Measurements from ENCODE around the gene MITF. TPM values are rescaled to one million over a fixed set of nuclear protein-coding genes. Genes with fewer than 3 reads are reported as not detected.

MITF gene
- total RNA-seq, 3 donors from 2014 or later, result 3.2 to 56.1 (median 5.5) TPM

- DNase-seq, result no peak
- no peak for TF ChIP-seq CTCF (IDR thresholded peaks at IDR 0.05)
- H3K4me1 ChIP-seq (ENCODE audit: low read depth), result no peaks in the 10 kb centered on the region
- no peak overlapping the region for H3K4me3 ChIP-seq
- intact Hi-C loops (cut with DNase I, micrococcal nuclease), result no loop called here
- no peaks in the 10 kb centered on the region for H3K9me3 ChIP-seq
- H3K36me3 ChIP-seq (ENCODE audit: low read depth), result no peaks in the 10 kb centered on the region
- no peak for ATAC-seq
These were observed 67.6 kb downstream of the MITF start for GRCh38 chr3:69806735-69807438.

- Histone ChIP-seq H3K4me3 (no peak overlapping the region), H3K9me3 (no peaks in the 10 kb centered on the region), H3K36me3 (ENCODE audit: low read depth) (no peaks in the 10 kb centered on the region), H3K4me1 (ENCODE audit: low read depth) (no peaks in the 10 kb centered on the region)
- ATAC-seq, result no peak
- no peak for DNase-seq
- no peak for TF ChIP-seq CTCF (IDR thresholded peaks at IDR 0.05)
- intact Hi-C loops (cut with DNase I, micrococcal nuclease), result no loop called here
These were observed 68.4 kb downstream of the MITF start for GRCh38 chr3:69807674-69808073.

GRCh38 chr3:69809076-69809835 is 70.0 kb downstream of the MITF start:
- no peak for TF ChIP-seq CTCF (IDR thresholded peaks at IDR 0.05)
- Histone ChIP-seq H3K9me3 (no peaks in the 10 kb centered on the region), H3K4me3 (no peak overlapping the region), H3K36me3 (ENCODE audit: low read depth) (no peaks in the 10 kb centered on the region), H3K4me1 (ENCODE audit: low read depth) (no peaks in the 10 kb centered on the region)
- ATAC-seq (no peak), DNase-seq (no peak)
- intact Hi-C loops (cut with DNase I, micrococcal nuclease), result no loop called here

- H3K36me3 ChIP-seq (ENCODE audit: low read depth), result no peaks in the 10 kb centered on the region
- no peak overlapping the region for H3K4me3 ChIP-seq
- DNase-seq (peak in 1 of 3 donors; percentile 14), ATAC-seq (no peak)
- TF ChIP-seq CTCF (IDR thresholded peaks at IDR 0.05), result no peak
- peaks cover 7% of the 10 kb centered on the region for H3K4me1 ChIP-seq (ENCODE audit: low read depth)
- no peaks in the 10 kb centered on the region for H3K9me3 ChIP-seq
- intact Hi-C loops (cut with DNase I, micrococcal nuclease), result no loop called here
These were observed 72.5 kb downstream of the MITF start for GRCh38 chr3:69811452-69812401.

- no peaks in the 10 kb centered on the region for H3K36me3 ChIP-seq (ENCODE audit: low read depth)
- peaks cover 7% of the 10 kb centered on the region for H3K4me1 ChIP-seq (ENCODE audit: low read depth)
- H3K4me3 ChIP-seq, result no peak overlapping the region
- peak in 1 of 3 donors; percentile 6 for DNase-seq
- peak; percentile 32 for ATAC-seq
- no peak for TF ChIP-seq CTCF (IDR thresholded peaks at IDR 0.05)
- H3K9me3 ChIP-seq, result no peaks in the 10 kb centered on the region
- intact Hi-C loops (cut with DNase I, micrococcal nuclease), result no loop called here
These were observed 76.7 kb downstream of the MITF start for GRCh38 chr3:69815970-69816369.
